AG04449 (cell line): ENCODE results near the gene COL4A1.

Experiments used
- CTCF ChIA-PET: fragments of 350-600 bp; formaldehyde crosslinking; extraction: SDS; loops from one replicate; lab custom pipeline; 2021; ENCODE audit warnings: antibody characterized with exemption; lab: Yijun Ruan, JAX
- POLR2A ChIA-PET: fragments of 400-600, 350-600 bp; formaldehyde crosslinking; extraction: SDS; loops from one replicate; lab custom pipeline; 2020; ENCODE audit warnings: antibody characterized with exemption, inconsistent platforms; lab: Yijun Ruan, JAX
- DNase-seq: peaks from one replicate; pipeline ENCODE4 v3.0.0-alpha.2; 2010; ENCODE audit warnings: low read depth, low spot score
- H3K4me3 ChIP-seq: 2 replicates; pipeline ENCODE4 v1.5.1; 2011; ENCODE audit warnings: low read depth, mild to moderate bottlenecking, control low read depth, low read length
- CTCF ChIP-seq: IDR thresholded peaks from one replicate; pipeline ENCODE4 v1.5.1; 2011; ENCODE audit warnings: mild to moderate bottlenecking, moderate library complexity, low read length, control low read depth, inconsistent platforms; ENCODE audit not compliant: insufficient read depth; ENCODE audit errors: missing control alignments

Gene COL4A1

GRCh38 chr13:110199046-110199831 lies 107.7 kb downstream of the COL4A1 start:
- no peak for TF ChIP-seq CTCF
- CTCF ChIA-PET: interaction anchor here (1.5 kb wide), 1 partner anchor 9 kb away, joined by 5 read pairs; no protein-coding TSS in a partner anchor
- POLR2A ChIA-PET: no interaction called here

GRCh38 chr13:110197471-110197870 lies 109.5 kb downstream of the COL4A1 start:
- no peak for DNase-seq
- POLR2A ChIA-PET: no interaction called here
- CTCF ChIA-PET: interaction anchor here (1.5 to 1.6 kb wide), 2 partner anchors 8 to 258 kb away, joined by 5 to 6 read pairs; no protein-coding TSS in a partner anchor
- H3K4me3 ChIP-seq: no peak overlapping the region
- TF ChIP-seq CTCF: no peak

More at GRCh38 chr13:110199046-110199831, 107.7 kb downstream of the COL4A1 start:
- no peak for DNase-seq
- H3K4me3 ChIP-seq: no peak overlapping the region

GRCh38 chr13:110197026-110197425 lies 109.9 kb downstream of the COL4A1 start:
- POLR2A ChIA-PET: no interaction called here
- CTCF ChIA-PET: interaction anchor here (1.6 kb wide), 1 partner anchor 259 kb away, joined by 6 read pairs; no protein-coding TSS in a partner anchor
- no peak overlapping the region for H3K4me3 ChIP-seq
- no peak for TF ChIP-seq CTCF
- DNase-seq: no peak

GRCh38 chr13:110195547-110196485 lies 111.1 kb downstream of the COL4A1 start:
- CTCF ChIA-PET: no interaction called here
- POLR2A ChIA-PET: no interaction called here
- no peak overlapping the region for H3K4me3 ChIP-seq
- no peak for TF ChIP-seq CTCF
- no peak for DNase-seq

- POLR2A ChIA-PET: no interaction called here
- H3K4me3 ChIP-seq: no peak overlapping the region
- DNase-seq: no peak
- TF ChIP-seq CTCF: no peak
- CTCF ChIA-PET: no interaction called here
Measured at GRCh38 chr13:110194451-110194850, 112.5 kb downstream of the COL4A1 start.

GRCh38 chr13:110193491-110193890 lies 113.5 kb downstream of the COL4A1 start:
- no peak for DNase-seq
- no peak for TF ChIP-seq CTCF
- H3K4me3 ChIP-seq: no peak overlapping the region
- CTCF ChIA-PET: no interaction called here
- POLR2A ChIA-PET: no interaction called here
